Tibial nerve (tissue), 3 donors: ENCODE measurements around the gene CCL24.

Source experiments
- CTCF ChIP-seq, 5 experiments: fragments of 200-600 bp in 3 of 5; fragments of 450-650 bp in 2 of 5; sonication (generic) in 3 of 5; IDR thresholded peaks; one replicate each; pipeline ENCODE4 v1.5.1; 2016 to 2019; ENCODE audit warnings: antibody characterized with exemption in 5 of 5, mild to moderate bottlenecking in 3 of 5, moderate library complexity in 2 of 5
- POLR2A ChIP-seq, 2 donors: fragments of 450-650 bp; IDR thresholded peaks; one replicate each; pipeline ENCODE4 v1.6.1; 2017; ENCODE audit warnings: antibody characterized with exemption in 2 of 2, mild to moderate bottlenecking in 2 of 2, moderate library complexity in 2 of 2

DNA sequence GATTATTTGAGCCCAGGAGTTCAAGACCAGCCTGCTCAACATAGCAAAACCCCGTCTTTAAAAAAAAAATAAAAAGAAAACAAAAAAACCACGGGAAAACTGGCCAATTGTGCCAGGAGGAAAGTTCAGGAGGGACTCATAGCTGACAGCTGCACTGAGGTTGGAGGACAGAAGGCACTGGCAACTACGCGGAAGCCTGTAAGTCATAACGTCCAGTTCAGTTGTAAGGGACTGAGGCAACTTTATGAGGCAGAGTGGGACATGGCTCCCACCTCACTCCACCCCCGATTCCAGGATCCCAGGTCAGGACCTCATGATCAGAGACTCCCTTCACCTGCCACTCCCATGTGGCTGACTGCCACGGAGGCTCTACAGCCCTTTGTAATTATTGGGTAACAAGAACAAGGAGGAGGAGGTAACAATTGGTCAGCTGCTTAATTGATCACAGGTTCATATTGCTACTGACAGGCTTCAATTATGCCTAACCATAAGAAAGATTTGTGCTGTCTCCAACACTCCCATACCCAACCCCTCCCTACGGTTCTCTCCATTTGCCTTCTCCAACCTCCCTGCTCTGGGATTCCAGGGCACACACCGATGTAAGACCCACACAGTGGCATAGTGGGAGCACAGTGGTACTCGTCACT lies 1.9 kb upstream of the CCL24 start:
- TF ChIP-seq CTCF (IDR thresholded peaks at IDR 0.05) (no peak), POLR2A (IDR thresholded peaks at IDR 0.05) (no peak)
